Stimulated activated CD8-positive, alpha-beta memory T cell treated with anti-CD3 and anti-CD28 coated beads, Interleukin-12 subunit alpha, Interleukin-12 subunit beta, amount 100 ng/mL, for 1 hour (primary cell): ENCODE data around the gene BORCS8.
"Not testable (repeated sequence)": the region's sequence is repeated elsewhere in the genome, so short reads cannot be mapped to it uniquely, and the experiment has no call there.

Source experiments
- DNase-seq: peaks from one replicate; pipeline ENCODE4 v3.0.0-alpha.2; 2020; ENCODE audit warnings: low read depth

BORCS8 gene

GRCh38 chr19:19148504-19148903 is 43.4 kb downstream of the BORCS8 start:
- DNase-seq = not testable (repeated sequence)

- DNase-seq = no peak
Observed at GRCh38 chr19:19147344-19147743, 44.6 kb downstream of the BORCS8 start.

- DNase-seq = no peak
Observed at GRCh38 chr19:19146865-19147264, 45.1 kb downstream of the BORCS8 start.

- DNase-seq = peak; percentile 78
Observed at GRCh38 chr19:19145684-19146608, 46.0 kb downstream of the BORCS8 start.

GRCh38 chr19:19145281-19145680 is 46.7 kb downstream of the BORCS8 start:
- no peak for DNase-seq

- no peak for DNase-seq
Observed at GRCh38 chr19:19142347-19142746, 49.6 kb downstream of the BORCS8 start.

GRCh38 chr19:19140476-19140875 is 51.5 kb downstream of the BORCS8 start:
- no peak for DNase-seq

- DNase-seq = no peak
Observed at GRCh38 chr19:19139876-19140229, 52.1 kb downstream of the BORCS8 start.

- DNase-seq = peak; percentile 91
Observed at GRCh38 chr19:19138109-19138981, 53.6 kb downstream of the BORCS8 start, which contains the start of gene TMEM161A. TMEM161A (minus strand) TSS chr19:19138478; CDS start chr19:19138428, 50 bp downstream.

GRCh38 chr19:19137556-19138108 is 54.3 kb downstream of the BORCS8 start:
- DNase-seq = no peak

GRCh38 chr19:19135713-19136112 is 56.2 kb downstream of the BORCS8 start:
- not testable (repeated sequence) for DNase-seq

- DNase-seq = no peak
Observed at GRCh38 chr19:19134687-19135158, 57.2 kb downstream of the BORCS8 start.

GRCh38 chr19:19133985-19134384 is 58.0 kb downstream of the BORCS8 start:
- no peak for DNase-seq

GRCh38 chr19:19132912-19133311 is 59.0 kb downstream of the BORCS8 start:
- DNase-seq = no peak

GRCh38 chr19:19131989-19132388 is 60.0 kb downstream of the BORCS8 start:
- no peak for DNase-seq
